NCI-H1048 (cell line): ENCODE results near the gene JAKMIP2.
"Not testable (repeated sequence)": the region's sequence is repeated elsewhere in the genome, so short reads cannot be mapped to it uniquely, and the experiment has no call there.

Experiments
- DNase-seq: peaks from one replicate; lab custom pipeline; 2025; lab: John Stamatoyannopoulos, UW

The JAKMIP2 gene

DNA sequence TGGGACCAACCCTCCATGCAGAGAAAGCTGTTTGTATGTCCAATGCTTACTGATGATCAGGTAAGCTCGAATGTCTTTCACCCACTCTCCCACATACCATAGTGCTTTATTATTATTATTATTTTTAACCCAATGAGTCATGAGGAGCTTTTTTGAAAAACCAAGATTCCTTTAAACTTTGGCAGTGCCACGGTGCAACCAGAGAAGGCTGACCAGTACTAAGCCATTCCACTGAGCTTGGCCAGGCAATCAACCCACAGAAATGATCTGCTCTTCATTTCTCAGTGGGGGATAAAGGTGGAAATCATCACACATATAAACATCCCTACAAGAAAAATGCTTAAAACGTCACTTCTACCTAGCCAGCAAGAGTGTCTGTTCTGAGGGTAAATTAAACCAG lies 35.5 kb downstream of the JAKMIP2 start:
- DNase-seq = no peak

- DNase-seq = no peak
Measured at GRCh38 chr5:147743678-147744374, 38.7 kb downstream of the JAKMIP2 start.

- no peak for DNase-seq
Measured at GRCh38 chr5:147743012-147743411, 39.5 kb downstream of the JAKMIP2 start.

DNA sequence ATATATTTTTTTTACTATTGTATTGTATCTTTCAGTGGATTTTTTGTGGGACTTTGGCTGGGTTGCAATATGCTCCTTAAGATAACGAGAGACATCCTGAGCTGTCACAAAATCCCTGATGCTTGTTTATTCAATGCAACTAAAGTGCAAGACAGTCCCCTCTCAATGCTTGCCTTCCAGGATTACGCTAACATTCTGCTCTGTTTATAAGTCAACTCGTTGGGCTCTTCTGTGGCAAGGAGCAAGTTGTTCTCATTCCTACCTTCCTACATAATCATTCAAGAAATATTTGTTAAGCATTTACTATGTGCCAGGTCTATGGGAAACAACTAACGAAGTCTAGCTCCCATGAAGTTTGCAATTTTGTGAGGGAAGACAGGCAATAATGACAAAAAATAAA lies 40.4 kb downstream of the JAKMIP2 start:
- no peak for DNase-seq

GRCh38 chr5:147740864-147741263 lies 41.7 kb downstream of the JAKMIP2 start:
- DNase-seq = no peak

- no peak for DNase-seq
Measured at GRCh38 chr5:147737921-147738320, 44.6 kb downstream of the JAKMIP2 start.

DNA sequence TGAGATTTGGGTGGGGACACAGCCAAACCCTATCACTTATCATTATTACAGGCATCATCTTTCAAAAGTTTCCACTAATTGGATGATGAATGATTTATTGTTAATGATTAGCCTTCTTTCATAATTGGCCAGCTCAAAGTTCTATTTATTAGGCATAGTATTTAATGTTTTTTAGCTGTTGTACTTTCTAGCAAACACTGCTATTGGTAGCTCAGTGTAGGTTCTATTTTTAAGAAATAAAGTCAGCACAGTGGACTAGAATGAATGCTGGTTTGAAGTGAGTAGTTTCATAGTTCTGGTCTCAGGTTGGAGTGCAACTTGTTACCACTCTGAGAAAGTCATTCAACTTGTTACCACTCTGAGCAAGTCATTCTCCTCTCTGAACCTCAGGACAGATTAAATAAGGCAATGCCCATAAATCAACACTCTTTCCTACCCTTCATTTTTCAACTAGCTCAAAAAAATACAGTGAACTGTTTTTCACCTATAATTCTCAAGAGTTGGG lies 46.9 kb downstream of the JAKMIP2 start:
- DNase-seq = no peak

GRCh38 chr5:147734894-147735293 lies 47.6 kb downstream of the JAKMIP2 start:
- no peak for DNase-seq

DNA sequence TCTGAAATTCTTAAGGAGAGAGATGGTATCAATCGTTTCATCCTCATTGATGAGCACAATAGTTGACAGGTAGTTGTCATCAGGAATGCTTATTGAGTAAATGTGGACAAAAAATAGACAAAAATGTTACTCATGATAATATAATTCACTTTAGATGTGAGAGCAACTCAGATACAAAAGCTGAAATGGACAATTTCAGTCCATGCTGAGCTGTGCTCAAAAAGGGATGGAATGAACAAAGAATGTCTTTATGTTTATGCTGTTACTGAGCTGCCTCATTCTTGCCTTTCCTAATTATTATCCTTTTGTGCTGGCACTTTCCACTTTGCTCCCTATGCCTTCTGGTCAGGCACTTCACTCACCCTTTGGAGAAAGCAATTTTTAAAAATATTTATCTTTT lies 49.5 kb downstream of the JAKMIP2 start:
- no peak for DNase-seq

GRCh38 chr5:147732291-147732883 lies 50.1 kb downstream of the JAKMIP2 start:
- DNase-seq = no peak

DNA sequence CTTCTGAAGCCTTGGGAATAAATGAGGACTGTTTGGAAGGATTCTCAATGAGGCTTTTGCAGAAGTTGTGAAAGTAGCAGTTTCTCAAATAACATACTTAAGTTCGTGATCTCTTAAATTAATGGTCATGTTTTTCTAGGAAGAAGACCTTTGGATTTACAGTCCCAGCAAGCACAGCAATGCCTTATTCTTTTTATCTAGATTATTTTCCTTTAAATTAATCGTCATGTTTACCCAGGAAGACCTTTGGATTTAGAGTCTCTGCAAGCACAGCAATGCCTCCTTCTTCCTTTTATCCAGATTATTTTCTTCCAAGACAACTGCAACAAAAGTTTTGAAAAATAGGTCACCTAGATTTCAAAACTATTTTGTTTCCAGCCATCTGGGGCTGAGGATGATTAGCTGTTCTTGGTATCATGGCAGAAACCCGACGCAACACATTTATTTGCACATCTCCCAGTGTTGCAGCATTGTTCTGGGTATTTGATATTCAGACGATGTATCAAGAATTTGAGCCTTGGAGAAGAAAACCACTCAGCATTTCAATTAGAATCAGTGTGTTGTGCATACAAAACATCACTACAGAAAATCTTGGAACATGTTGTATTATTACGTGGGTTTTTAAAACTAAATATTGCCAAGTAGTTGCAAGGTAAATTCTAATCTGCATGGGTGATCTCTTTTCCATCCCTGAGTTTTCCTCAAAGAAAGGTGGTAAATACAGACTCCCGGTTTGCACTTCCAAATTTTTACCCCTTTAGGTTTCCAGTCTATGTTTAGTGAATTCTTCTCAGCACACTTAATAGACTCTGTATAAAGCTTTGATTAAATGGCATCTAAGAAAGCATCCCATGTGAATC lies 50.9 kb downstream of the JAKMIP2 start:
- no peak for DNase-seq

DNA sequence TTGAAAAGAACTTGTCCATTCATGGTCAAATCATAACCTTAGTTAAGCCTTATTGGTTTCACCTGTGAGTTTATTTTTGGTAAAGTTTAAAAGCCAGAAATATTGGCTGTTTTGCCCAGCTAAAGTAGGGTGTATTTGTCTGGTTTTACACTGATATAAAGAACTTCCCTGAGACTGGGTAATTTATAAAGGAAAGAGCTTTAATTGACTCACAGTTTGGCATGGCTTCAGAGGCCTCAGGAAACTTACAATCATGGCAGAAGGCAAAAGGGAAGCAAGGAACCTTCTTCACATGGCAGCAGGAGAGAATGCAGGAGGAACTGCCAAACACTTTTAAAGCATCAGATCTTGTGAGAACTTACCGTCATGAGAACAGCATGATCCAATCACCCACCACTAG lies 55.3 kb downstream of the JAKMIP2 start:
- no peak for DNase-seq

- not testable (repeated sequence) for DNase-seq
Measured at GRCh38 chr5:147721191-147721960, 61.2 kb downstream of the JAKMIP2 start.

GRCh38 chr5:147713550-147714295 lies 68.8 kb downstream of the JAKMIP2 start:
- DNase-seq = no peak

DNA sequence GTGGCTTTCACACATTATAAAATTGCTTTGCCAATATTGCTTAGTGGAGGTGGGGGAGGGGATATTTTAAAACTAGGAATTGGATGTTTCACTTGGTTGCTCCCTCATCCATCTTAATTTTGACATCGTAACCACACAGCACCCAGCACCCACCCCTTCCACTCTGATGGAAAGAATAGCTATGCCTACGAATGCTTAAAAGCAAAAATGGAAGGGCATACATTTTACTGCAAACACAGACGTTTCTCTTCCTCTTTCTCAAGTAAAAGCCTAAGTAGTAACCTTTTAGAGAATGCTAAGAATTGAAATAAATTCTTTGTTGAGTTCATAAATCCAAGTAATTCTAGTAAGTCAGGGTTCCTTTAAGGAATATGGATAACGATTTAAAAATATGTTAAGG lies 69.9 kb downstream of the JAKMIP2 start:
- no peak for DNase-seq

DNA sequence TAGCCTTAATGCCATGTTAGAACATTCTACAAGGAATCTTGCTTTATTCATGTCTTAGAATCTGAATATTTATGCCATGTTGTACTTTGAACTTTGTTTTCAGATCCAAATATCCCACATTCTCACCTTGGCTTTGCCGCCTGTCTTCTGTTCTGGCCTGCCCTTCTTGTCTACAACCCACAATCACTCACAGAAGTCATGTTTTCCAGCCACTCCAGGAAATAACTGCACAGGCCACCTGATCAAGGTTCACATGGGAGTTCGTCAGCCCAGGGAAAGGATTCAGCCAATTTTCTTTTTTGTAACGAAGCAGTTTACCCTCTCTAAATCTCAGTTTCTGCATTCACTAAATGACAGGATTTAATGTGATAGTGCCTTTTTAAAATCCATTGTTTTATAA lies 70.5 kb downstream of the JAKMIP2 start:
- DNase-seq = no peak

DNA sequence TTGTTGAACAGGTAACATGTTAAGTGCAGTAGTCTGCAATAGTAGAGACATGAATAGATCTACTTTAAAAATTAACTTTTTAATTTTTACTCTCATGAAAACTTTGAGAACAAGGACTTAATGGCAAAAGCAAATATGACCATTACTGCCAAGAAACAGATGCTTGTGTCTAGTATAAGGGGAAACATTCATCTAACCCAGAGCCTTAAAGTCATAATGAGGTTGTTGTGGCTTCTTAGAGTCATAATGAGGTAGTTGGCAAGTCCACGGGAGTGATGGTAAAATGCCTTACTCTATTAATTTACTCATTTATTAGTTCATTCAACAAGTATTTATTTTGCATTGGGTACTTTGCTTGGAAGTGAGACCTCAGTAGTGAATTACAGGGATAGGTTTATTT lies 71.5 kb downstream of the JAKMIP2 start:
- no peak for DNase-seq

GRCh38 chr5:147708708-147709107 lies 73.8 kb downstream of the JAKMIP2 start:
- DNase-seq = no peak

DNA sequence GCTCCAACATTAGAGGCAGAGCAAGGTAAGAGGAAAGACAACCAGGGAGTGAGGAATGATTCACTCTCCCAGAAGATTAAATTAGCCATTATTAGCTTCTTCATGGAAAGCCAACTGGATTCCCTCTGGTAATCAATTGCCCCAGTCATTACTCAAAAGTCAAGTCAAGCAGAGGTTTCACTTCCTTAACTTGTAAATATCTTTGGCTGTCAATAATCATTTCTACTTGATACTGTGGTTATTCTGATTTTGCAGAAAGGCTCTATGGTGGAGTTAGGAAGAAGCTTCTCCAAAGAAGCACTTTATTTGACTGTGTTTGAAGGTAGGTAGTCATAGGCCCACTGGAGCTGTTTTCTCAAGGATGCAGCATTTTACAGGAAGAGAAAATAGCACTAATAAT lies 78.0 kb downstream of the JAKMIP2 start:
- no peak for DNase-seq

DNA sequence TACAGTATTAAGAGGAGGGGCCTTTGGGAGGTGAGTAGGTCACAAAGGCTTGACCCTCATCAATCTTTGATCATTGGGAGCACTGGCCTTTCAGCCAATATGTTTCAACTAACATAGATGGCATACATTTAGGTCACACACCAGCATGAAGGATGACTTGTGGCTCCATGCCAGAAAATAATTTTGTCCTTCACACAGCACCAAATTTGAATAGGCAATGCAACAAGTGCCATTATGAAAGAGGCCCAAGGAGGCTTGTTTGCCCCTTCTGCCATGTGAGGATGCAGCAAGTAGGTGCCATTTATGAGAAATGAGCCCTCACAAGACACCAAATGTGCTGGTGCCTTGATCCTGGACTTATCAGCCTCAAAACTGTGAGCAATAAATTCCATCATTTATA lies 81.1 kb downstream of the JAKMIP2 start:
- DNase-seq = no peak

DNA sequence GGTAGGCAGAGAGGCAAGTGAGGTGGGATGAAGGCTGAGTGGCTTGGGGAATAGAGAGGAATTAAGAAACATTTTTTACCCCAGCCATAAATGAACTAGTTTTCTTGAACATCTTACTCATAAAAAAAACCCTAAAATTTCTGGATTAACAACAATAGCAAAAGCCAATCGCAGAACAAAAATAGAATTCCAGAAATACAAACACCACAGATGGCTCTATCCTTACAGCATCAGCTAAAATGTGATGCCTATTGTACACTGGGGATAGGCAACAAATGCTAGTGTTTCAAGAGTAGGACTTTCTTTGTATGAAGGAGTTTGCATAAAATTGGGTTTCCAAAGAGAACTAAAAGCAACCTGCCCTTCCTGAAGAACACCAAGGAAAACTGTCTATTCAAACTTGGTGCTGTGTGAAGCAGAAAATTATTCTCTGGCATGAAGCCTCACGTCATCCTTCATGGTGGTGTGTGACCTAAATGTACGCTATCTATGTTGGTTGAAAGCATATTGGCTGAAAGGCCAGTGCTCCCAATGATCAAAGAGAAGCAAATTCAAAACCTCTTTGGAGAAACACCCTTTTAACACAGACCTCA lies 82.9 kb downstream of the JAKMIP2 start:
- no peak for DNase-seq
